ENCODE results near the gene NXN.
"Not testable (repeated sequence)": the region's sequence is repeated elsewhere in the genome, so short reads cannot be mapped to it uniquely, and the experiment has no call there.

DNA sequence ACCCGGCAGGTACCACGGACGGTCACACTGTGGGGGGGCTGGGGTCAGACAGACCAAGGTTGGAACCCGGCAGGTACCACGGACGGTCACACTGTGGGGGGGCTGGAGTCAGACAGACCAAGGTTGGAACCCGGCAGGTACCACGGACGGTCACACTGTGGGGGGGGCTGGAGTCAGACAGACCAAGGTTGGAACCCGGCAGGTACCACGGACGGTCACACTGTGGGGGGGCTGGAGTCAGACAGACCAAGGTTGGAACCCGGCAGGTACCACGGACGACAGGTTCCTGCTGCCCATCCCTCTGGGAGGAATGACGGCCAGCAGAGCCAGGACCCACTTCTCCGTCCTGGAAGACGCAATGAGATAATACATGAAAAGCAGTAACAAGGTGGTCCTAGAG, 27.0 kb downstream of the NXN start:
- TF ChIP-seq, protein P1, sequence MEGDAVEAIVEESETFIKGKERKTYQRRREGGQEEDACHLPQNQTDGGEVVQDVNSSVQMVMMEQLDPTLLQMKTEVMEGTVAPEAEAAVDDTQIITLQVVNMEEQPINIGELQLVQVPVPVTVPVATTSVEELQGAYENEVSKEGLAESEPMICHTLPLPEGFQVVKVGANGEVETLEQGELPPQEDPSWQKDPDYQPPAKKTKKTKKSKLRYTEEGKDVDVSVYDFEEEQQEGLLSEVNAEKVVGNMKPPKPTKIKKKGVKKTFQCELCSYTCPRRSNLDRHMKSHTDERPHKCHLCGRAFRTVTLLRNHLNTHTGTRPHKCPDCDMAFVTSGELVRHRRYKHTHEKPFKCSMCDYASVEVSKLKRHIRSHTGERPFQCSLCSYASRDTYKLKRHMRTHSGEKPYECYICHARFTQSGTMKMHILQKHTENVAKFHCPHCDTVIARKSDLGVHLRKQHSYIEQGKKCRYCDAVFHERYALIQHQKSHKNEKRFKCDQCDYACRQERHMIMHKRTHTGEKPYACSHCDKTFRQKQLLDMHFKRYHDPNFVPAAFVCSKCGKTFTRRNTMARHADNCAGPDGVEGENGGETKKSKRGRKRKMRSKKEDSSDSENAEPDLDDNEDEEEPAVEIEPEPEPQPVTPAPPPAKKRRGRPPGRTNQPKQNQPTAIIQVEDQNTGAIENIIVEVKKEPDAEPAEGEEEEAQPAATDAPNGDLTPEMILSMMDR (IDR thresholded peaks at IDR 0.05) = not testable (repeated sequence)
- TF ChIP-seq ZFX (IDR thresholded peaks at IDR 0.05; ENCODE audit: borderline replicate concordance) = not testable (repeated sequence)
